Suprapubic skin (tissue), 4 donors: ENCODE measurements around the gene SPDYE17.
"Not testable (repeated sequence)": the region's sequence is repeated elsewhere in the genome, so short reads cannot be mapped to it uniquely, and the experiment has no call there.

Experiments
- EP300 ChIP-seq: sonication (generic); formaldehyde crosslinking; IDR thresholded peaks from one replicate; pipeline ENCODE4 v1.6.1; 2017; ENCODE audit warnings: antibody characterized with exemption
- POLR2A ChIP-seq, 2 donors: fragments of 450-650 bp; IDR thresholded peaks; one replicate each; pipeline ENCODE4 v1.6.1; 2017; ENCODE audit warnings: antibody characterized with exemption in 2 of 2, mild to moderate bottlenecking in 2 of 2, moderate library complexity in 2 of 2
- POLR2AphosphoS5 ChIP-seq, 3 donors: sonication (generic); formaldehyde crosslinking; IDR thresholded peaks; one replicate each; pipeline ENCODE4 v1.6.1; 2017; ENCODE audit warnings: antibody characterized with exemption in 3 of 3
- TF ChIP-seq, protein P1 (sequence below), 2 donors: fragments of 200-600 bp in 1 of 2; fragments of 450-650 bp in 1 of 2; sonication (generic) in 1 of 2; IDR thresholded peaks; one replicate each; pipeline ENCODE4 v1.5.1; 2016 to 2019; ENCODE audit warnings: antibody characterized with exemption in 2 of 2, mild to moderate bottlenecking in 1 of 2, moderate library complexity in 1 of 2

DNA sequence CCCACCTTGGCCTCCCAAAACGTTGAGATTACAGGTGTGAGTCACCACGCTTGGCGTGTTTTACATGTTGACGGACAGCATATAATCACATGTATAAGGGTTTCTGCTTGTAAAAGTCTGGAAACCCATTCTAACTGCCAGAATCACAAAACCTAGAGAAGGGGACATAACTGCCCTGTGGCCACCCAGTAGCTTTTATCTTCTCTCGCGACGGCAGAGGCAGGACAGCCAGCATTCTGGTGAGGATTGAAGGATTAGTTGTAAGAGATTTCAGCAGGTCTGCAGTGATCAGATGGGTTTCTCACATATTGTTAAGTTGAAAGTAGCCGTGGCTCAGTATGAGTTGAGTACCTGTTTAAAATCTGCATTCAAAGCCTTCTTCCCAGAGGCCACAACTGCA, 59.8 kb downstream of the SPDYE17 start:
- not testable (repeated sequence) for TF ChIP-seq POLR2A (IDR thresholded peaks at IDR 0.05); EP300; POLR2AphosphoS5 (IDR thresholded peaks at IDR 0.05)
- TF ChIP-seq, protein P1, sequence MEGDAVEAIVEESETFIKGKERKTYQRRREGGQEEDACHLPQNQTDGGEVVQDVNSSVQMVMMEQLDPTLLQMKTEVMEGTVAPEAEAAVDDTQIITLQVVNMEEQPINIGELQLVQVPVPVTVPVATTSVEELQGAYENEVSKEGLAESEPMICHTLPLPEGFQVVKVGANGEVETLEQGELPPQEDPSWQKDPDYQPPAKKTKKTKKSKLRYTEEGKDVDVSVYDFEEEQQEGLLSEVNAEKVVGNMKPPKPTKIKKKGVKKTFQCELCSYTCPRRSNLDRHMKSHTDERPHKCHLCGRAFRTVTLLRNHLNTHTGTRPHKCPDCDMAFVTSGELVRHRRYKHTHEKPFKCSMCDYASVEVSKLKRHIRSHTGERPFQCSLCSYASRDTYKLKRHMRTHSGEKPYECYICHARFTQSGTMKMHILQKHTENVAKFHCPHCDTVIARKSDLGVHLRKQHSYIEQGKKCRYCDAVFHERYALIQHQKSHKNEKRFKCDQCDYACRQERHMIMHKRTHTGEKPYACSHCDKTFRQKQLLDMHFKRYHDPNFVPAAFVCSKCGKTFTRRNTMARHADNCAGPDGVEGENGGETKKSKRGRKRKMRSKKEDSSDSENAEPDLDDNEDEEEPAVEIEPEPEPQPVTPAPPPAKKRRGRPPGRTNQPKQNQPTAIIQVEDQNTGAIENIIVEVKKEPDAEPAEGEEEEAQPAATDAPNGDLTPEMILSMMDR (IDR thresholded peaks at IDR 0.05): not testable (repeated sequence)
